Measurements from ENCODE around the gene TSG101. TPM values are rescaled to one million over a fixed set of nuclear protein-coding genes. Genes with fewer than 3 reads are reported as not detected.

The TSG101 gene
- total RNA-seq, 4 donors from 2014 or later = 60.1 to 72.8 (median 66.5) TPM

GRCh38 chr11:18455686-18456372, 70.9 kb downstream of the TSG101 start, which contains the start of gene LDHAL6A:
Gene LDHAL6A (plus strand): TSS chr11:18455856. CDS start chr11:18456681, 825 bp downstream.
- 74% methylated on average over 10 of the region's 47 CpGs; no CpG with 5 or more reads in 1 of the 2 donors for WGBS, 2 donors (ENCODE audit: low coverage in 1 of 2)
- Histone ChIP-seq H3K27ac (no peak within 1 kb of the TSS), H3K36me3 (no peaks in the 10 kb centered on the region), H3K4me1 (no peaks in the 10 kb centered on the region), H3K9me3 (no peaks in the 10 kb centered on the region), H3K27me3 (peaks cover 19% of the 10 kb centered on the region), H3K4me3 (peak within 1 kb of the TSS in 1 of 2 donors; percentile 4)
- TF ChIP-seq POLR2A (IDR thresholded peaks at IDR 0.05) (no peak), EP300 (IDR thresholded peaks at IDR 0.05) (no peak), CTCF (IDR thresholded peaks at IDR 0.05) (no peak), POLR2AphosphoS5 (IDR thresholded peaks at IDR 0.05) (no peak)
- no peak for ATAC-seq

- Histone ChIP-seq H3K4me3 (no peak overlapping the region), H3K9me3 (no peaks in the 10 kb centered on the region), H3K36me3 (no peaks in the 10 kb centered on the region), H3K27ac (no peak overlapping the region), H3K27me3 (peaks cover 19% of the 10 kb centered on the region), H3K4me1 (no peaks in the 10 kb centered on the region)
- ATAC-seq = no peak
- no peak for TF ChIP-seq POLR2A (IDR thresholded peaks at IDR 0.05)
- no peak for TF ChIP-seq POLR2AphosphoS5 (IDR thresholded peaks at IDR 0.05)
- no peak for TF ChIP-seq CTCF (IDR thresholded peaks at IDR 0.05)
- no peak for TF ChIP-seq EP300 (IDR thresholded peaks at IDR 0.05)
- 80% methylated on average over 1 of the region's 2 CpGs; no CpG with 5 or more reads in 1 of the 2 donors for WGBS, 2 donors (ENCODE audit: low coverage in 1 of 2)
Observed at GRCh38 chr11:18452927-18453326, 73.8 kb downstream of the TSG101 start.

- TF ChIP-seq POLR2AphosphoS5 (IDR thresholded peaks at IDR 0.05) = no peak
- TF ChIP-seq CTCF (IDR thresholded peaks at IDR 0.05) = no peak
- no peak for TF ChIP-seq POLR2A (IDR thresholded peaks at IDR 0.05)
- no peak for TF ChIP-seq EP300 (IDR thresholded peaks at IDR 0.05)
- Histone ChIP-seq H3K27ac (no peak overlapping the region), H3K27me3 (no peaks in the 10 kb centered on the region), H3K4me1 (no peaks in the 10 kb centered on the region), H3K9me3 (no peaks in the 10 kb centered on the region), H3K36me3 (no peaks in the 10 kb centered on the region), H3K4me3 (no peak overlapping the region)
- no peak for ATAC-seq
- 81 to 100% methylated on average over 1 to 2 of the region's 3 CpGs for WGBS, 2 donors (ENCODE audit: low coverage in 1 of 2)
Observed at GRCh38 chr11:18449251-18449650, 77.5 kb downstream of the TSG101 start.

GRCh38 chr11:18438691-18439090, 88.1 kb downstream of the TSG101 start:
- ATAC-seq = no peak
- H3K27ac ChIP-seq = no peak overlapping the region
- H3K9me3 ChIP-seq = no peaks in the 10 kb centered on the region
- no peaks in the 10 kb centered on the region for H3K36me3 ChIP-seq
- no peaks in the 10 kb centered on the region for H3K4me1 ChIP-seq
- TF ChIP-seq CTCF (IDR thresholded peaks at IDR 0.05) (no peak), POLR2A (IDR thresholded peaks at IDR 0.05) (no peak), EP300 (IDR thresholded peaks at IDR 0.05) (no peak), POLR2AphosphoS5 (IDR thresholded peaks at IDR 0.05) (no peak)
- H3K4me3 ChIP-seq = no peak overlapping the region
- 74% methylated on average over 2 of the region's 2 CpGs for WGBS, 2 donors (ENCODE audit: low coverage in 1 of 2)
- no peaks in the 10 kb centered on the region for H3K27me3 ChIP-seq

Other genes with a start within 250 kb of the TSG101 start
- 10 to 100 TPM; 13.5 to 37.3 (median 20.2) TPM for gene HPS5, start 204.8 kb downstream of the TSG101 start, total RNA-seq
- gene GTF2H1, start 204.4 kb downstream of the TSG101 start, total RNA-seq = 10 to 100 TPM; 47.3 to 61.8 (median 57.4) TPM
- 100 to 1,000 TPM; 394 to 614 (median 526) TPM for gene LDHA, start 132.4 kb downstream of the TSG101 start, total RNA-seq
- not detected for gene LDHC, start 114.6 kb downstream of the TSG101 start, total RNA-seq
- gene LDHAL6A, start 71.1 kb downstream of the TSG101 start, total RNA-seq = not detected
- gene UEVLD, start 61.8 kb upstream of the TSG101 start, total RNA-seq = 10 to 100 TPM; 33.7 to 45.6 (median 38.9) TPM
- gene MISFA, start 72.8 kb upstream of the TSG101 start, total RNA-seq = 10 to 100 TPM in 2 of 4 donors, 1 to 10 TPM in 1, not detected in 1; 4.2 to 13.9 (median 10.4) TPM
- gene SPTY2D1, start 107.4 kb upstream of the TSG101 start, total RNA-seq = 10 to 100 TPM; 16.3 to 30.1 (median 25.3) TPM
- gene TMEM86A, start 171.8 kb upstream of the TSG101 start, total RNA-seq = 1 to 10 TPM; 2.6 to 5.5 (median 3.1) TPM
- under 1 TPM in 1 of 4 donors, not detected in 3; 0.13 TPM for gene IGSF22, start 199.2 kb upstream of the TSG101 start, total RNA-seq

Data from gastroesophageal sphincter (tissue), 4 donors.